ENCODE data around the gene RHBG.

- no peak for TF ChIP-seq POLR2A (IDR thresholded peaks at IDR 0.05)
- no peak for TF ChIP-seq CTCF (IDR thresholded peaks at IDR 0.05)
Observed at GRCh38 chr1:156373546-156373945, 4.5 kb downstream of the RHBG start.
